ENCODE data around the gene KIF5A.

GRCh38 chr12:57531836-57532235, 18.0 kb upstream of the KIF5A start:
- TF ChIP-seq, protein P1, sequence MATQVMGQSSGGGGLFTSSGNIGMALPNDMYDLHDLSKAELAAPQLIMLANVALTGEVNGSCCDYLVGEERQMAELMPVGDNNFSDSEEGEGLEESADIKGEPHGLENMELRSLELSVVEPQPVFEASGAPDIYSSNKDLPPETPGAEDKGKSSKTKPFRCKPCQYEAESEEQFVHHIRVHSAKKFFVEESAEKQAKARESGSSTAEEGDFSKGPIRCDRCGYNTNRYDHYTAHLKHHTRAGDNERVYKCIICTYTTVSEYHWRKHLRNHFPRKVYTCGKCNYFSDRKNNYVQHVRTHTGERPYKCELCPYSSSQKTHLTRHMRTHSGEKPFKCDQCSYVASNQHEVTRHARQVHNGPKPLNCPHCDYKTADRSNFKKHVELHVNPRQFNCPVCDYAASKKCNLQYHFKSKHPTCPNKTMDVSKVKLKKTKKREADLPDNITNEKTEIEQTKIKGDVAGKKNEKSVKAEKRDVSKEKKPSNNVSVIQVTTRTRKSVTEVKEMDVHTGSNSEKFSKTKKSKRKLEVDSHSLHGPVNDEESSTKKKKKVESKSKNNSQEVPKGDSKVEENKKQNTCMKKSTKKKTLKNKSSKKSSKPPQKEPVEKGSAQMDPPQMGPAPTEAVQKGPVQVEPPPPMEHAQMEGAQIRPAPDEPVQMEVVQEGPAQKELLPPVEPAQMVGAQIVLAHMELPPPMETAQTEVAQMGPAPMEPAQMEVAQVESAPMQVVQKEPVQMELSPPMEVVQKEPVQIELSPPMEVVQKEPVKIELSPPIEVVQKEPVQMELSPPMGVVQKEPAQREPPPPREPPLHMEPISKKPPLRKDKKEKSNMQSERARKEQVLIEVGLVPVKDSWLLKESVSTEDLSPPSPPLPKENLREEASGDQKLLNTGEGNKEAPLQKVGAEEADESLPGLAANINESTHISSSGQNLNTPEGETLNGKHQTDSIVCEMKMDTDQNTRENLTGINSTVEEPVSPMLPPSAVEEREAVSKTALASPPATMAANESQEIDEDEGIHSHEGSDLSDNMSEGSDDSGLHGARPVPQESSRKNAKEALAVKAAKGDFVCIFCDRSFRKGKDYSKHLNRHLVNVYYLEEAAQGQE (IDR thresholded peaks at IDR 0.05; ENCODE audit: insufficient read depth in 1 of 2, low read depth in 2 of 2, low read length in 1 of 2), result no peak
- no peak for TF ChIP-seq POLR2AphosphoS5 (IDR thresholded peaks at IDR 0.05; ENCODE audit: low read depth, low read length)
- TF ChIP-seq CTCF (IDR thresholded peaks at IDR 0.05), result no peak
